A172 (cell line): ENCODE measurements around the gene UBFD1. TPM values are rescaled to one million over a fixed set of nuclear protein-coding genes. Genes with fewer than 3 reads are reported as not detected.
A peak's percentile ranks its signal among the peaks of the same experiment; 100 is the strongest.
"Not testable (repeated sequence)": the region's sequence is repeated elsewhere in the genome, so short reads cannot be mapped to it uniquely, and the experiment has no call there.

Source experiments
- DNase-seq: peaks from one replicate; pipeline ENCODE4 v3.0.0-alpha.2; 2015; ENCODE audit warnings: low spot score
- total RNA-seq: library from RNA; depleted of rRNA; stranded (reverse); fragments of >200 nt; shearing (Covaris generic); gene quantifications from 2 replicates; pipeline ENCODE4 v1.2.3, GENCODE V29; 2014

The UBFD1 gene
- total RNA-seq, 1 experiment from 2014 or later, result 153 TPM

DNA sequence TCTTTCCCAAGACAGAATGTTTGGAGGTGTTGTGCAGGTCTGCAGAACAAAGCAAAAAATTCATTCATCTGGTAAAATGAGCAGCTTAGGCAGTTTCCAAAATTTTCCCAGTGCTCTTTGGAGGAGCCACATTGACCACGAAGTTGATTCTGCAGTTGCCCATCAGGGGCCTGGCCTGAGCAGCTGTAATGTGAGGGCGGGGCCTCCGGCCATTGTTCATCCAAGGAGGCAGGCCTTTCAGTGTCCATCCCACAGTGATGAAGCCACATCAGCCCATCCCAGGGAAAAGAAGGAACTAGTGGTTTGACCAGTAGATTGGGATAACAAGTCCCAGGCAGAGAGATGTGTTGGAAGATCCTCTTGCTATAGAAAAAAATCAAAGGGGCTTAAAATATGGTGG is 10.1 kb downstream of the UBFD1 start:
- no peak for DNase-seq

DNA sequence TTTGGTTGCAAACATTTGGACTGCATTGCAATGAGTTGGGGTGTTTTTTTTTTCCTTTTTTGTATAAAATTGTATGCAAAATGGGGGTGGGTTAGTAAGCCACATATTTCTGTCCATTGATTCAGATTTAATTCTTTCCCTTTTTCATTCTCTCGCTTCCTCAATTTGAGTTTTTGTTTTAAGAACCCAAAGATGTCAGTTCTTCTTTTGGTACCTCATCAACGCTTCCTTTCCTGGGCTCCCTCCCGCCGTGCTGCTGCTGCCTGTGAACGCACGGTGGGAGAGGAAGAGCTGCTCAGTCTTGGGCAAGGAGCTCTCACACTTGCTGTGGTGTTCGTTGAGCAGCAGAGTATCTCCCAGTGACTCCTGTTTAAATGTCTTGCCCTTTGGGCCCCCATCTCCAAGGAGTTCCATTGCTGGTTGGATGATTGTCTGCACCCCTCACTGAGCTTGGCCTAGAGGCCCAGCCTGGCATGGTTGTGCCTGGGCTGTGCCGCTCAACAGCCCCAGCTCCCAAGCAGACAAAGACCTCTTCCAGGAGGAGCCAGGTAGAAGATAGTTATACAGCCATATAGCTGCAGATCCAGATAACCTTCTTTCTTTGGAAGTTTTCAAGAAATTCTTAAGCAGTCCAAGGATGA is 13.6 kb downstream of the UBFD1 start:
- no peak for DNase-seq

DNA sequence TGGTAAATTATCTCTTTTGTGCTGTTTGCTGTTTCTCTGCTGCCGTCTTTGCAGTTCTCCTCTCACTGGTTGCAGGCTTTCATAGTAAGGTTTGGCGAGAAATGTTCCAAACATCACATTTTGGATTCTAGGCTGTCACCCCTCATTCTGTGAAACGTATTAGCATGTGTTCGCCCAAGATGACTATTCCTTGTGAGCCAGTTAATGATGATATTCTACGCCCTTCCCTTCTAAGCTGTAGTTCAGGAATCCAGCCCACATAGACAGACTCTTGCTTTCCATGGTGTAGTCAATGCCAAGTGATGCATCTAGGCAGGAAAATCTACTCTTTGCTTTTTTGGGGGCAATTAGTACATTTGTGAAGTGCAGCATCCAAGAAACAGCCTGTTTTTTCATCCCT is 14.4 kb downstream of the UBFD1 start:
- no peak for DNase-seq

DNA sequence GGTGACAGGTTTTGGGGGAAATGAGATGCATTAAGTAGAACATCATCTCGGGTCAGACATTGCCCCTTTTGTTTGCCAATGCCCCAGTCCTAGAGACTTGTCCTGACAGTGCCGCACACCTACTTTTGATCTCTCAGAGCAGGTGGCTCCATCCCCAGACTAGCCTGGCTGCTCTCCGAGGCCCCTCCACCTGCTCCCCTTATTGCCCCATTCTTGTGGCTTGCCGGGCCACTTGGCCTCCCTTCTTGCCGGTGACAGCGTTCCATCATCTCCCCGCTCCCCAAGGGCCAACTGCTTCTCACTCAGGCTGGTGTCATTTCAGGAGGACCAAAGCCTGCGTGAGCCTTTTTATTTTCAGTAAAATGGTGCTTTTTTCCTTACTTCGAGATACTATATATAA is 14.9 kb downstream of the UBFD1 start:
- no peak for DNase-seq

DNA sequence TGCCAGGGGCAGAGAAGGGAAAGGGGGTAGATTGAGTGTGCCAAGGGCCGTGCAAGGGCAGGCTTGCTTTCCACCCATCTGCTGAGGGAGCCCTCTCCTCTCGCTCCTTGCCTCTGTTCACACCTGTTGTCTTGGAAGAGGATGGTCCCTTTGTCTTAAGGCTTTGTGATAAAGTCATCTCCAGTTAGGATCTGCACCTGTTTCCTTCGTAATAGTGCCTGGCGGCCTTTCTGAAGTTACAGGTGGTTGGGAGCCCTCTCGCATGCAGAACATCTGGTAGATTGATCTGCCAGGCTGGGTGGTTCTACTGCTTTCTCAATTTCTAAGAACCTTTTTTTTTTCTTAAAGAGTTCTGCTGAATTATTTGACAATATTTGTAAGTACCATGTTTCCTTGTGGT is 16.3 kb downstream of the UBFD1 start:
- no peak for DNase-seq

DNA sequence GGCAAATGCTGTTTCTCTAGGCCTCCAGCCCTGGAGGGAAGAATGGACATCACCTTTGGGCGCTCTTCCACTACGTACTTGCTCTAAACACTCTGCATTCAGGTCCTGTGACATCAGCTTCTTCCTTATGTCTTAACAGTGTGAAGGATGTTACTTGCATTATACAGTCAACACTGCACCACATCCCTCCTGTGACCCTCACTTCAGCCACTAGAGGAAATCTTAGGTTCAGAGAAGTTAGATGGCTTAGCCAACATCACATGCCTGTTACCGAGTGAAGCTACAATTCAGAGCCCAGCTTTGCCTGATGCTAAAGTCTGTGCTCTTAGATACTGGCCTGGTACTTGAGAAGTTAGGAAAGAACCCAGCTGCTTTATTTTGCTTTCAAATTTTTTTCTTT is 18.3 kb downstream of the UBFD1 start:
- DNase-seq, result no peak

DNA sequence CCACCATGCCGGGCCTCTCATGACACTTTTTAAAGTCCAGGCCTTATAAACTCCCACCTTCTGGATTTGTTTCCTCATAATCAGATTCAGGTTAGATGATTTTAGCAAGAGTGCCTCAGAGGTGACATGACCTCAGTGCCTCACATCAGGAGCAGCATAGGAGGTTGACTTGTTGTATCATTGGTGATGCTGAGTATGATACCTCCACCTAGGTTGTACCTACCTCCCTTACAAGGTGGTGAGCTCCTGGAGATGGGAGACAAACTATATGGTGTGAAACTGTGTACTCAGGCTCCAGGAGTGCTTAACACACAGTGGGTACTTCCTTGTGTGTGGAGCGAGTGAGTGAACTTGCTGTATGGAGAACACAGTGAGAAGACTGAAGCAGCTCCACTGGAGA is 20.0 kb downstream of the UBFD1 start:
- no peak for DNase-seq

DNA sequence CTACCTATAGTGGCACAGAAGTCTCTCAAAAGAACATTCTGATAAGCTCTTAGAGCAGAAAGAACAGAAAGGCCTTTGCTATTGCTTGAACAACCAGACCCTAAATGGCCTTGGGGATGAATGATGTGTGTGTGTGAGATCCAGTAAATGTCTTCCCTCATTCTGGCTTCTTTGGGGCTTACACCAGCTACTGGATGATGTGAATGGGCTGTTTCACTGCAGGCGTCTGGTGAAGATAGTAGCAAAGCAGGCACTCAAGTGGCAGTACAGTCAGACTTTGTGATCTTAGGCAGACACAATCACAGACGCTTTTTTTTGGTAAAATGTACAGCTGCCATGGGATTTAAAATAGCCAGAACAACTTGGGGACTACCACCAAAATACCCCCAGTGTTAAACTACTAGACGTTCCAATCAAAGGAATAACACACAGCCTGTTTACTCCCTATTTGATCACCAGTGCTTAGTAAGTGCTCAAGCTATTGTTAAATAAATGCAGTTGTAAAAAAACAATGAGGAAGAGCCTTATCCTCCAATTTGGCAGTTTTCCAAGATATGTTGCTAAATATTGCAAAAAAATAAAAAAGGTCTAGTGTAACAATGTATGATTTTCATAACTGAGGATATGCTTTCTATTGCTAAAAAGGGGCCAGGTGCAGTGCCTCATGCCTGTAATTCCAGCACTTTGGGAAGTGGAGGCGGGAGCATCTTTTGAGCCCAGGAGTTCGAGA is 20.7 kb downstream of the UBFD1 start:
- DNase-seq, result no peak

DNA sequence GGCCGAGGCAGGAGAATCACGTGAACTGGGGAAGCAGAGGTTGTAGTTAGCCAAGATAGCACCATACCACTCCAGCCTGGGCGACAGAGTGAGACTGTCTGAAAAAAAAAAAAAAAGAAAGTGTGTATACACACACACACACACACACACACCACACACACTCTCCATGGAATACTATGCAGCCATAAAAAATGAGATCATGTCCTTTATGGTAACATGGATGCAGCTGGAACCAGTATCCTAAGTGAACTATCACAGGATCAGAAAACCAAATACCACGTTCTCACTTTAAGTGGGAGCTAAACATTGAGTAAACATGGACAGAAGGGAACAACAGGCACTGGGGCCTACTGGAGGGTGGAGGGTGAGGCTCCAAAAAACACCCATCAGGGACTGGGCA is 21.8 kb downstream of the UBFD1 start:
- no peak for DNase-seq

DNA sequence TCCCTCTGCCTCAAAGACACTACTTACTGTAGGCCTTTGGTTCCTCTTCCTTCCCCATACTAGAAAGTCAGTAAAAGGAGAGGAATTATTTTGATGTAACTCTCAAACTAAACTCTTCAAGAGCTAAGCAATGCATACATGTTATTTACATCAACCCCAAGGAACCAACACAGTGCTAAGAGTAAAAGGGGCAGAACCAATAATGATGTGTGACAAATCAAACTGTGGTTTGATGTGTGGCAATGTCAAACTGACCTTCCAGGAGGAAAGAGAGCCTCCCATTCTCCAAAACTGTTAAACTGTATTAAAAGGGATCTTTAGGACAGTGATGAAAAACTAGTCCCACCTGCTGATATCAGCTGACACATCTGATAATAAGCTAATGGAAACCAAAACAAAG is 22.9 kb downstream of the UBFD1 start:
- no peak for DNase-seq

DNA sequence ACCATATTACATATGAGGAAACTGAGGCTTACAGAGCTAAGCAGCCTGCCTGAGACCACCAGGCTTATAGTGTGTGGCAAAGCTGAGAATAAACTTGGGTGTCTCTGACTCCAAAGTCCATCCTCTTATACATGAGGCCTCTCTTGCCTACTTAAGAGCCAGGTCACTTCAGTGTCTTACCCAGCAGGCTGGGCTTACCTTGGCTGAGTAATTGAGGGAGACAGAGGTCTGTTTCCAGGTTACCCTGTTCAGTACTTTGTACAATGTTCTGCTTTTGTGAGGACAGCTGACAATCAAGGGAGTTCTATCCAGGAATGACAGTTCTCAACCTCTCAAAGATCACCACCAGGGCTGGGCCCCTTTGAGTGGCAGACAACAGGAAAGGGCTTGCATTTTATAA is 24.2 kb downstream of the UBFD1 start:
- no peak for DNase-seq

DNA sequence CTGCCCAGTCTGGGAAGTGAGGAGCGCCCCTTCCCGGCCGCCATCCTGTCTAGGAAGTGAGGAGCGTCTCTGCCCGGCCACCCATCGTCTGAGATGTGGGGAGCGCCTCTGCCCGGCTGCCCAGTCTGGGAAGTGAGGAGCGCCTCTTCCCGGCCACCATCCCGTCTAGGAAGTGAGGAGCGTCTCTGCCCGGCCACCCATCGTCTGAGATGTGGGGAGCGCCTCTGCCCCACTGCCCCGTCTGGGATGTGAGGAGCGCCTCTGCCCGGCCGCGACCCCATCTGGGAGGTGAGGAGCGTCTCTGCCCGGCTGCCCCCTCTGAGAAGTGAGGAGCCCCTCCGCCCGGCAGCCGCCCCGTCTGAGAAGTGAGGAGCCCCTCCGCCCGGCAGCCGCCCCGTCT is 25.7 kb downstream of the UBFD1 start:
- not testable (repeated sequence) for DNase-seq

DNA sequence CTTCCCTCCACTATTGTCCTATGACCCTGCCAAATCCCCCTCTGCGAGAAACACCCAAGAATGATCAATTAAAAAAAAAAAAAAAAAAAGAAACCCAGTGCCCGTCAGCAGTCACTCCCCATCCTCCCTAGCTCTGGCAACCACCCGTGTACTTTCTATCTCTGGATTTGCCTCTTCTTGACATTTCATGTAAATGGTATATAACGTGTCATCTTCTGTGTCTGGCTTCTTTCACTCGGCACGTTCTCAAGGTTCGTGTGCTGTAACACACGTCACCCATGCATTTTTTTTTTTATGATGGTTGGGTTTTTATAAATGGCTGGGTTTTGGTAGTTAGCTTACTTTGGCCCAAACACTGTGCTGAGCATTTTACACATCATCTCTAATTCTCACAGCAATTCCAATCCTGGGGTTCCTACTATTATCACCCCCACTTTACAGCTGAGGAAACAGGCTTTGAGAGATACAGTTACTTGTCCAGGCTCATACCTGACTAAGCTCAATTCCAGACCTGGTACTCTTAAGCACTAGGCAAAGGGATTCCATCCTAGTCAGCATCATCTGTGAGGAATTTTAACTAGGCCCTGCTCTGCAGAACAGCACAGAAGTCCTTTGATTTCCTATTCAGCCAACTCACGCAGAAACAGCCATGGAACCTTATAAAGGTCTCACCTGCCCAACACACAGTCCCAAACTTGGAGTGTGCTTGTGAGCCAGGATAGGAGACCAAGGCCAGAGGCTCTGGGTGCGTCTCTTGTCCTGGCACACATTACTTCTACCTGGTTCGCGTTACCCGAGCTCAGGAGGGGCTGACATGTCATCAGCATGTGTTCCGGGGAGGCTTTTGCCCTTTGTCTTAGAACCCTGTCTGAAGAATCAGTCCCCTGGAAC is 26.9 kb downstream of the UBFD1 start:
- DNase-seq, result no peak

DNA sequence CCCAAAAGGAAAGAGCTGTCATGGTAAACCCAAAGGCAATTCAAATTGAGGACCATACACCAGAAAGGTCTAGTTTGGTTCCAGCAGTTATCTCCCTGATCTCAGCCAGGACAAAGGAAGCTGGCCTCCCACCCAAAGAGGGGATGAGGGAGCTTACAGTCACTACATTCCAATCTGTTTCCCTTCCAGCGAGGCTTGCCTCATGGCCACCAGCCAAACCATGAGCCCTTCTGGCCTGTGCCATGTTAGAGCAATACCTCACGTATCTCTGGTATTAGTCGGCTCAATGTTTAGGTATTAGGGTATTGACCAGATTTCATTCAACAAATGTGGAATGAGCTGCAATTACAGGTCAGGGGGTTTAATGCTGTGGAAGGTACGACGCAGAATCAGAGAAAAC is 30.2 kb downstream of the UBFD1 start:
- no peak for DNase-seq

DNA sequence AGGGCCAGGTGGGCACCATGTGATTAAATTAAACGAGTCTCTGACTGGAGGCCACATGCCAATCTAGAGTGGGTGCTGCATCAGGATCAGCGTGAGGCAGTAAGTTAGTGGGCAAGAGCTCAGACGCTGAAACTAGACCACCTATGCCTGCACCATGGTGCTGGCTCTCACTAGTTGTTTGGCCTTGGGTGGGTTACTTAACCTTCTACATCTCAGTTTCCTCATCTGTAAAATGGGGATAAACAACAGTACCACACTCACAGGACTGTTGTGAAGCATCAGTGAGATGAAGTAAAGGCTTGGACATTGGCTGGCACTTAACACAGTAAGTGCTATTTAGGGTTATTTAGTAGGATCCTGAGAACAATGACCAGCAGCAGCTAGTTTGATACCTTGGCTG is 32.7 kb downstream of the UBFD1 start:
- no peak for DNase-seq

DNA sequence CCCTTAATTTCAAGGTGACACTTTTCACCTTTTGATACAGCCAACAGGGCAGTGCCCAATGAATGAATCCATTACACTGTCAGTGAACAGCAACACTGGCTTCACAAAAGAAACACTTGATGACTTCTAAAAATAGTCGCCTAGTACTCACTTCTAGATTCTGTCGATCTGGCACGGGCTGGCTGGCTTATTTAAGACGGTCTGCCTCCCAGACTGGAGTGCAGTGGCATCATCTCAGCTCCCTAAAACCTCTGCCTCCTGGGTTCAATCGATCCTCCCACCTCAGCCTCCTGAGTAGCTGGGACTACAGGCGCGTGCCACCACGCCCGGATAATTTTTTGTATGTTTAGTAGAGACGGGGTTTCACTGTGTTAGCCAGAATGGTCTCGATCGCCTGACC is 36.7 kb downstream of the UBFD1 start:
- DNase-seq, result no peak

DNA sequence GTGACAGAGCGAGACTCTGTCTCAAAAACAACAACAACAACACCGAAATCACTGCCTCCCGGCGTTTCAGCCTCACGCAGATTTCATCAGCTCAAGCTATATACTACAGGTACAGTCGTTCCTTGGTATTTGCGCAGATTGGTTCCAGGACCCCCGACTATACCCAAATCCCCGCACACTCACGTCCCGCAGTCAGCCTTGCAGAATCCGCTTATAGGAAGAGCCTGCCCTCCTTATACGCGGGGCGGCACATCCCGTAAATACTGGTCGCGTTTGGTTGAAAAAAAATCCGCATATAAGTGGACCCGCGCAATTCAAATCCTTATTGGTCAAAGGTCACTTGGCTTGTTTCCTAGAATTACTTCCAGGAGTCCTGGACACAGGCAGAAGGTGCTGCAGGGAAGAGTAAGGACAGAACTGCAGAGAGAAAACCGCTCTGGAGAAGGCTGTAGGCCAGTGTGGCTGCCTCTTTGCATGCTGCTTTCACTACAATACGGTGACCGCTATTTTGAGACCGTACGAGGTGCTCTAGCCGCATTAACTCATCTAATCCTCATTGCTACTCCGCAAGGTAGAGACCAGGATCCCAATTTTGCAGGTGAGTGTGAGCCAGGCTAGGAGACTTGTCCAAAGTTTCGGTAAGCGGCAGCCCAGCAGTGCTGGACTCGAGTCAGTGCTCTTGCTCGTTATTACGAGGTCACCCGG is 37.9 kb downstream of the UBFD1 start:
- DNase-seq, result no peak

DNA sequence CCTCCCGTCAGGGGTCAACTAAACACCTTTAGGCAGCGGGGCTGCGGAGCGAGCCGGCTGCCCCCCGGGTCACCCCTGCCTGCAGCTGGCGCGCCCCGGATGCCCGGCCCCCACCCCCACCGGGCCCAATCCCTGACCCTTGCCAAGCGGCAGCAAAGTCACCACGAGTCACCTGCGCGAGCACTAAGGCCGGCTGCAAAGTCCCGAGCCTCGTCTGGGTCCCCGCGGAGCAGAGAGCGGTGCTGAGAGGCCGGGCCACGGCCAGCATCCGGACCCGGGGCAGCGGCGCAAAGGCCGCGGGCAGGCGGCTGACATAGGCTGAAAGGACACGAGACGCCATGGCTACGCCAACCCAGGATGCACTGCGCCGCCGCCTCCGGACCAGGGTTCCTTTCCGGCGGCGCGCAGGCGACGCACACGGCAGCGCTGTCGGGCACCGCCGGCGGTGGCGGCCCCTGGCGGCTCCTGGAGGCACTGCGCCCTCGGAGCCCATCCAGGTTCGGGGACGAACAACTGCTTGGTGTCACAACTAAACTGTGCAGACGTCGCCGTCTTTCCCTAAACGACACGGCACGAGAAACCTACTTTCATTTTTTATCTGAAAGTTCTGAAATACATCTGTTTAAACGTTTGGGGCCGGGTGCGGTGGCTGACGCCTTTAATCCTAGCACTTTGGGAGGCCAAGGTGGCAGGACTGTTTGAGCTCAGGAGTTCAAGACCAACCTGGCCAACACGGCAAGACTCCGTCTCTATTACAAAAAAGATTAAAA is 38.6 kb downstream of the UBFD1 start, which contains the start of gene NDUFAB1:
Gene NDUFAB1 (minus strand): TSS at position 366 of the 770 bp plus-strand sequence. CDS start 26 bp downstream, at position 340.
- peak; percentile 83 for DNase-seq

DNA sequence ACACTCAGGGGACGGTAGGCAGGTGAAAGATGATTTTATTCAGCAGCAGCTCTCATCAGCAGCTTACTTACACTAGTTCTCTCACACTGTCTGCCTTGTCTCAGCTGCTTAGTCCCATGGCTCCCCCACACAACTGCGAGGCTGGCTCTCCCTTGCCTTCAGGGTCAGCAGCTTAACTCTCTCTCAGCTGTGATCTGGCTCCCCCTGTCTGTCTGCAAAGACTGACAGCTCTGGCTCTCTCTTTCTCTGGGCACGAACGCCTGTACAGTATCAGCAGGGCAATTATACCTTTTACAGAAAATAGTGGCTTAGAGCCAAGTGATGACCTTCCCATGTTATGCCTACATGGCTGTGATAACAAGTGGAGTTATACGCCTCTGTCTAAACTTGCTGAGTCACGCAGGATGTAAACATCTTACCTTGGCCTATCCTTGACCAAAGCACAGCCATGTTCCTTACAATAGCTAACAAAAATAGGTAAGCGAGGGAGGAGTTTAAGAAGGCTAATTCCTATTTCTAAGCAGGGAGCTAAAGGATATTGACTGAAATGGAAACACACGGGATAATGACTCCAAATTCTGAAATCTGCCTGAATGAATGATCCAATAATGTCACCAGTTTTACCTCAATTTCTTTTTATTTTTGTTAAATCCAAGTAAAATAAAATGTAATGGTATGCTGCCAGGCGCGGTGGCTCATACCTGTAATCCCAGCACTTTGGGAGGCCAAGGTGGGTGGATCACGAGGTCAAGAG is 39.7 kb downstream of the UBFD1 start:
- DNase-seq, result no peak

DNA sequence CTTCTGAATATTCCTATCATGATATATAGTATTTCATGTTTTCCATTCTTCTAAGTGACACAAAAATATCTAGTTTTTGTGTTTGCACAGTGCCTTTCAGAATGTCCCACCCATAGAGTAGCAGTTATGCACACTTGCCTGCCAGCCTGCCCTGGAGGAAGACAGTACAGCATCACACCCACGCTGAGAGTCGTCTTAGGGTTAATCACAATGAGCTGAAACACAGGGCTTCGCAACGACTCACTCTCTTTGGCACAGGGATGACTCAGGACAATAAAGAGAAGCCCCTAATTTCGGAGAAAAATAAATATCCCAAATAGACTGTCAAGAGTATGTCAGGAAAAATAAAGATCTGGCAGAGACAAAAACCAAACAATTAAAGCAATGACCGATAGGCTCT is 50.2 kb downstream of the UBFD1 start:
- DNase-seq, result no peak
